GM21360 (cell line): Measurements from ENCODE around the gene WDR74.
A peak's percentile ranks its signal among the peaks of the same experiment; 100 is the strongest.
"Not testable (repeated sequence)": the region's sequence is repeated elsewhere in the genome, so short reads cannot be mapped to it uniquely, and the experiment has no call there.

Experiments used
- ATAC-seq: cut with Tn5 transposase; IDR thresholded peaks from one replicate; pipeline ENCODE4 v1.9.1; 2021; ENCODE audit warnings: mild to moderate bottlenecking, moderate library complexity; ENCODE audit not compliant: unreplicated experiment

Gene WDR74

GRCh38 chr11:62842171-62842741, 2.9 kb upstream of the WDR74 start:
- no peak for ATAC-seq

DNA sequence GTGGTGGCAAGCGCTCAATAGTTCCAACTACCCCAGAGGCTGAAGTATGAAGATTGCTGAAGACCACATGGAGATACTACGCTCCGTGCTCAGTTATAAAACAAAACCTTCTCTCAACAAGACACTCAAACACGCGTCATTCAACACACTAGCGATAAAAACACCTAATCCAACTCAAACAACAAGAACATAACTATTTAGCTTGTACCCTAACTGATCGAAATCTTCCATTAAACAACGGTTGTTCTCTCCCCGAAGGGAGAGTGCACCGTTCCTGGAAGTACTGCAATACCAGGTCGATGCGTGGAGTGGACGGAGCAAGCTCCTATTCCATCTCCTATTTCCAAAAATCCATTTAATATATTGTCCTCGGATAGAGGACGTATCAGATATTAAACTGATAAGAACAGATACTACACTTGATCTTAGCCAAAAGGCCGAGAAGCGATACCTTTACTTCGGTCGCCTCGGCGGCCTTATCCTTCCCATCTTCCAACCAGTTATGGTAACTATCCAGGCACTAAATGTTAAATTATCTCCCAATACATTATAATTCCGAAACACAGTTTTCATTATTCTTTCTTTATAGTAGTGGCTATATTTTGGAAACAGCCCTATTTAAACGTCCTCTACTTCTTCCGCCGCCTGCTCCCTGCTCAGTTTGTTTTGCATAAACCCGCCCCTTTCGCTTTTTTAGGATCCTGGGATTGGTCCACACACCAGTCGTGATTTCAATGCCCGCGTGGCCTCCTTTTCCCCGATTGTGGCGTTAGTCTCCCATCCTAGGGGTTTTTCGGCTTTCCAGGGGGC, 2.2 kb upstream of the WDR74 start:
- ATAC-seq = peak; percentile 48

- ATAC-seq = not testable (repeated sequence)
Measured at GRCh38 chr11:62840721-62841360, 1.5 kb upstream of the WDR74 start.

DNA sequence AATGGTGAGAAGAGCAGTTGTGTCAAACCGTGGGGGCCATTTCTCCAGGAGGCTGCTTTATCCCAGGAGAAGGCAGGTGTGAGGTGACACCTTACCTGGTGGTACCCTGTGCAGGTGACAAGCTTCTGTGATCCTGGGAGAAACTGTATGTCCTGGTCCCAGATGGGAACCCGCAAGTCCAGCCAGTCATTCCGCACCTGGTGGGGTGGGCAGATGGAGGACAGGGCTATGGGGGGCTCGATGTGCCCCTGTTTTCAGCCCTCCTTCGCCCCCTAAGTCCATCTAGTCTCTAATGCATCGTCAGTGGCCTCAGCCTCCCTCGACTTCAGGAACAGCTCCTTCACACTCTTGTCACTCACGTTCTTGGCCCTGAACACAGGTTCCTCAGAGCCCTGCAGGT, 4.1 kb downstream of the WDR74 start:
- no peak for ATAC-seq

- ATAC-seq = peak; percentile 11
Measured at GRCh38 chr11:62832336-62833234, 6.8 kb downstream of the WDR74 start, which contains the start of gene TEX54. Gene TEX54 (minus strand): TSS chr11:62832841.

DNA sequence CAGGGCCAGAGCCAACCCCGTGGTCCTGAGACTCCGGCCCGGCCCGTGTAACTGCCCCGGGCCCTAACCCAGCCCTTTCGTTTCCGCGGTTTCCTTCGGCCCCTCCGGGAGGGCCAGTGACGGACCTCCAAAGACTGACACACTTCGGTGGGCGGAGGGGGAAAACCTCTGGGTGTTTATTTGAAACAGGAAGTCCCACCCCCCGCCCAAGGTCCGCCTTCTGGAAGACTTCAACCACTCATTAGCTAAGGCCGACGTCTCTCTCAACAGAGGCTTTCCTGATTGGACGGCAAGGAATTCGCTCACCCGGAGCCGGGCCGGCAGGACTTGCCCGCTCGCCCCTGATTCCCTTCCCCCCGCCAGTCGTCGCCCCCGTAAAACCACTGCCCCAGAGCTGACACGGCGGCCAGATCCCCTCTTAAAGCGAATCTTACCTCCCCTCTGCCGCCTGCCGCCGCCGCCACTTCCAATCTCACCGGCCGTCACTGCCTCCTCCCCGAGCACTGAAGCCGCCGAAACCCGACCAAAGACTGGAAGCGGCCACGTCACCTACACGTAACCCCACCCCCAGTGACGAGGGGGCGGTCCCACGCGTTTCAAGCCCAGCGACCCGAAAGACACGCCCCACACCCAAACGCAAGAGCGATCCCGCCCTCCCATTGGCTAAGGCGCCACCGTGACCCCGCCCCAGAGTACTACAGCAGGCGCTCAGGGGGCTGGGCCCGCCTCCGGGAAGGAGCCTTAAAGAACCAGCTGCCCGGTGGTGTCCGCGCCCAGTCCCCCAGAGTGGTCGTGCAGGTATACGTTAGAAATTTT, 7.7 kb downstream of the WDR74 start, which contains the start of gene STX5:
Gene STX5 (minus strand): TSS at position 532 of the 816 bp plus-strand sequence. CDS start 808 bp downstream, outside the sequence.
- peak; percentile 67 for ATAC-seq

DNA sequence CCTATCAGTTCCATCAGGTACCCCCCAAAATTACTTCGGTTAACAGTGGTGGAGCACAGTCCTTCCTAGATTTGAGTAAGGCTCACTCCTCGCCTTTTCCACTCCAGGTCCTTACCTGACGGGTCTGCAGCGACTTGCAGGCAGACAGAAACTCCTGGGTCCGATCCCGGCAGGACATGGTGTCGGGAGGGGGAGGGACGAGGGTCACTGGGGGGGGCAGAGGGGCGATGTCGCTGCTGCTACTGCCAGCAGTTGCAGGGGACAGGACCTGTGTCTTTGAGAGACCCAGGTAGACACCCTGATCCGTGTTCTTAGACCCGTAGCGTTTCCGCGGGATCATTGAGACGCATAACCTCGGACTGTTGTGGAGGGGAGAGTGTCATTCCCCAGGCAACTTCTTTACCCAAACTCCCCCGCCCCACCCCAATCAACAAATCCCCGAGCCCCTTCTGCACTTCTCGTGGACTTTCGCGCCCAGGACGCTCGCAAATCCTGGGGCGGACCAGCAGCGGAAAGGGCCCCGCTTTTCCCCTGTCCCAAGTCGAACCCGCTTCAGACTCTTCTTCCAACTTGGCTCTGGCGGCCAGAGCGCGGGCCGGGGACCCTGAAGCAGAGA, 8.4 kb downstream of the WDR74 start:
- no peak for ATAC-seq

DNA sequence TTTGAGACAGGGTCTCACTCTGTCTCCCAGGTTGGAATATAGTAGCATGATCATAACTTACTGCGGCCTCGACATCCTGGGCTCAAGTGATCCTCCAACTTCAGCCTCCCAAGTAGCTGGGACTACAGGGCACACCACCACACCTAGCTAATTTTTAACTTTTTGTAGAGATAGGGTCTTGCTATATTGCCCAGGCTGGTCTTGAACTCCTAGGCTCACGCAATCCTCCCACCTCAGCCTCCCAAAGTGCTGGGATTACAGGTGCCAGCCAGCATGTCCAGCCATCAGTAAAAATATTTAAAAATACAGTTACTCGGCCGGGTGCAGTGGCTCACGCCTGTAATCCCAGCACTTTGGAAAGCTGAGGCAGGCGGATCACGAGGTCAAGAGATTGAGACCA, 11.3 kb downstream of the WDR74 start:
- ATAC-seq = not testable (repeated sequence)

DNA sequence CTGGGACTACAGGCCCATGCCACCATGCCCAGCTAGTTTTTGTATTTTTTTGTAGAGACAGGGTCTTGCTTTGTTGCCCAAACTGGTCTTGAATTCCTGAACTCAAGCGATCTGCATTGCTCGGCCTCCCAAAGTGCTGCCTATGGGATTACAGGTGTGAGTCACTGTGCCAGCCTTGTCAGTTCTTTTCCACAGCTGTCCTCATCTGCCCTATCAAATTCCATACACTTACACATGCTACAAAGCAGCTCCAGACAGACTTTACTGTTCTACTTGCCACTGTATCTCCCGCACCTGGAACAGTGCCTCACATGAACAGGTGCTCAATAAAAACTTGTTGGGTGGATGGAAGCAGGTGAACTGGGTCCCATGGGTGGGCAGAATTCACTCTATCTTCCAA, 15.7 kb downstream of the WDR74 start:
- no peak for ATAC-seq

- no peak for ATAC-seq
Measured at GRCh38 chr11:62817129-62817528, 22.3 kb downstream of the WDR74 start.

- ATAC-seq = no peak
Measured at GRCh38 chr11:62816557-62816956, 22.8 kb downstream of the WDR74 start.

DNA sequence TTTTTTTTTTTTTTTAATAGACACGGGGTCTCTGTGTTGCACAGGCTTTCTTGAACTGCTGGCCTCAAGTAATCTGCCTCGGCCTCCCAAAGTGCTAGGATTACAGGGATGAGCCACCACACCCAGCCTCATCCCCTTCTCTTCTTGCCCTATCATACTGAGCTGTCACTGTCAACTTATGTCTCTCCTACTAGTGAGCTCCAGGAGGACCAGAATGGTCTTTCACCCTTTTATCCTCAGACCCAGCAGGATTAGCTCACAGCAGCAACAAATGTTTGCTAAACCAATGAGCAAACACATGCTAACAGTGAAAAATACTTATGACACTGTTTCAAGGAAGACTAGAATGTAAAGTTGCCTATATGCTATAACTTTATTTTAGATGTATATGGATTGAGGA, 27.7 kb downstream of the WDR74 start:
- no peak for ATAC-seq

GRCh38 chr11:62810748-62811147, 28.6 kb downstream of the WDR74 start:
- ATAC-seq = no peak

GRCh38 chr11:62806611-62807121, 32.7 kb downstream of the WDR74 start:
- ATAC-seq = no peak

DNA sequence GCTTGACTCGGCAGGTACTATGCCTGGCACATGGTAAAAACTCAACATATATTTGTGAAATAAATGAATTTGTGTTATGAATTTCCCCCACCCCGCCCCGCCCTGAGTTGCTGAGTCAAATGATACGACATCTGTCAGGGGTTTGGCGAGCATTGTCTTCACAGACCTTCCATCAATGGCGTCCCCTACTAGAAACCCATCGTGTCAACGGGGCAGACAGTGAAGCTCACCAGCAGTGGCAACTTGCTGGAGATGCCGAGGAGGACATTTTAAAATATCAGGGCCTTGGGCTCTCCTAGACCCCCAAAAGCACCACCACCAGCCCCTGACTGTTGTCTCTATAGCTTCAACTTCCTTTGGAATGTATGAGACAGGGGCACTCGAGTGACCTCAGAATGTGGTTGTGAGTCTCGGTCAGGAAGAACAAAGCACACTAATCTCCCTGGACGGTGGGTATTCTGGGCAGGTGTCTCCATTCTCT, 33.4 kb downstream of the WDR74 start:
- ATAC-seq = no peak

- peak; percentile 78 for ATAC-seq
Measured at GRCh38 chr11:62805076-62805892, 34.1 kb downstream of the WDR74 start, which contains the start of gene NXF1. Gene NXF1 (minus strand): TSS chr11:62805440. CDS start chr11:62805356, 84 bp downstream.

- ATAC-seq = peak; percentile 8
Measured at GRCh38 chr11:62804310-62805075, 34.9 kb downstream of the WDR74 start.
